HCT116 (cell line): Measurements from ENCODE around the gene TMEM182. TPM values are rescaled to one million over a fixed set of nuclear protein-coding genes. Genes with fewer than 3 reads are reported as not detected.

Source experiments
- ATAC-seq: fragments of 200-7000 bp; cut with Tn5 transposase; 2 replicates; pipeline ENCODE4 v1.9.1; 2020; ENCODE audit warnings: mild to moderate bottlenecking, moderate library complexity
- BruUV-seq: library from RNA; stranded (reverse); fragments of 400-500 nt; replicated peaks from 2 replicates; lab custom pipeline; 2021; lab: Mats Ljungman, UMichigan
- CTCF ChIA-PET: fragments of 300-600 bp; sonication (Branson Sonifier 250); formaldehyde crosslinking; loops from one replicate; lab custom pipeline; 2021; ENCODE audit warnings: antibody characterized with exemption; lab: Charles Lee
- POLR2A ChIA-PET: fragments of 300-600, 350-600 bp; sonication (Branson Sonifier 250); formaldehyde crosslinking; loops from one replicate; lab custom pipeline; 2021; ENCODE audit warnings: antibody characterized with exemption; lab: Charles Lee
- RAD21 ChIA-PET, 2 experiments: fragments of 300-600 bp; sonication (Branson Sonifier 250); formaldehyde crosslinking; loops; one replicate each; lab custom pipeline; 2023; ENCODE audit warnings: low total read pairs in 2 of 2; ENCODE audit not compliant: uncharacterized antibody in 2 of 2, unreplicated experiment in 2 of 2, low non-redundant PET in 1 of 2; lab: Charles Lee
- DNase-seq: peaks from one replicate; pipeline ENCODE4 v3.0.0-alpha.2; 2010; ENCODE audit warnings: low read depth, low spot score
- H2AFZ ChIP-seq: fragments of 200-600 bp; shearing (Covaris generic), sonication (generic); 2 replicates; pipeline ENCODE4 v1.6.1; 2017; ENCODE audit warnings: low read depth, mixed run types, mixed read lengths, antibody characterized with exemption, low read length; ENCODE audit not compliant: poor library complexity, severe bottlenecking
- H3K27ac ChIP-seq: 2 replicates; pipeline ENCODE4 v1.5.1; 2012; ENCODE audit warnings: low read depth, low read length
- H3K27me3 ChIP-seq: fragments of 200-600 bp; sonication (generic); 2 replicates; pipeline ENCODE4 v1.6.1; 2016; ENCODE audit warnings: mixed run types, low read length, mixed read lengths; ENCODE audit not compliant: insufficient read depth
- H3K36me3 ChIP-seq, 2 experiments: fragments of 200-500 bp in 1 of 2; fragments of 200-600 bp in 1 of 2; sonication (Bioruptor generic) in 1 of 2; sonication (generic) in 1 of 2; 2 replicates each; pipeline versions ENCODE4 v1.5.1 to v1.6.1; 2014 to 2016; ENCODE audit warnings: low read length in 2 of 2, inconsistent platforms in 1 of 2, mixed read lengths in 1 of 2, mixed run types in 1 of 2; ENCODE audit not compliant: insufficient read depth in 2 of 2, control insufficient read depth in 1 of 2
- H3K4me1 ChIP-seq, 2 experiments: fragments of 200-600 bp in 1 of 2; sonication (generic) in 1 of 2; 2 replicates each; pipeline versions ENCODE4 v1.5.1 to v1.6.1; 2012 to 2017; ENCODE audit warnings: low read length in 2 of 2, inconsistent platforms in 1 of 2, mild to moderate bottlenecking in 1 of 2, mixed read lengths in 1 of 2, mixed run types in 1 of 2, moderate library complexity in 1 of 2; ENCODE audit not compliant: insufficient read depth in 2 of 2, control insufficient read depth in 1 of 2
- H3K4me2 ChIP-seq: fragments of 200-600 bp; sonication (generic); 2 replicates; pipeline ENCODE4 v1.6.1; 2017; ENCODE audit warnings: mixed run types, low read length, mixed read lengths
- H3K4me3 ChIP-seq, 2 experiments: fragments of 200-600 bp in 1 of 2; sonication (generic) in 1 of 2; replicated peaks in 1 of 2; 2 replicates each; pipeline ENCODE4 v1.5.1; 2011 to 2016; ENCODE audit warnings: low read length in 2 of 2, control low read depth in 1 of 2, low read depth in 1 of 2, mild to moderate bottlenecking in 1 of 2, mixed read lengths in 1 of 2, mixed run types in 1 of 2
- H3K79me2 ChIP-seq: fragments of 200-600 bp; sonication (generic); 2 replicates; pipeline ENCODE4 v1.6.1; 2017; ENCODE audit warnings: mild to moderate bottlenecking, mixed run types, low read length, moderate library complexity, mixed read lengths; ENCODE audit not compliant: insufficient read depth
- H3K9ac ChIP-seq: fragments of 200-600 bp; sonication (generic); 2 replicates; pipeline ENCODE4 v1.6.1; 2016; ENCODE audit warnings: low read length, mixed read lengths
- H3K9me2 ChIP-seq: fragments of 200-600 bp; sonication (generic), shearing (Covaris generic); 2 replicates; pipeline ENCODE4 v1.6.1; 2017; ENCODE audit warnings: mixed run types, mild to moderate bottlenecking, moderate library complexity; ENCODE audit not compliant: insufficient read depth
- H3K9me3 ChIP-seq, 2 experiments: fragments of 200-500 bp in 1 of 2; fragments of 200-600 bp in 1 of 2; sonication (Bioruptor generic) in 1 of 2; sonication (generic) in 1 of 2; 2 replicates each; pipeline ENCODE4 v1.6.1; 2014 to 2017; ENCODE audit warnings: low read length in 2 of 2, mixed read lengths in 2 of 2, inconsistent platforms in 1 of 2, low read depth in 1 of 2, mild to moderate bottlenecking in 1 of 2, mixed run types in 1 of 2, moderate library complexity in 1 of 2; ENCODE audit not compliant: control insufficient read depth in 1 of 2, insufficient read depth in 1 of 2
- H4K20me1 ChIP-seq: fragments of 200-600 bp; sonication (generic), shearing (Covaris generic); 2 replicates; pipeline ENCODE4 v1.6.1; 2017; ENCODE audit warnings: mixed run types, mild to moderate bottlenecking, moderate library complexity; ENCODE audit not compliant: insufficient read depth
- POLR2A ChIP-seq: IDR thresholded peaks from 2 replicates; pipeline ENCODE4 v1.7.0; 2011; ENCODE audit warnings: borderline replicate concordance; ENCODE audit not compliant: insufficient read depth, insufficient read length; ENCODE audit errors: extremely low read depth
- RAD21 ChIP-seq: IDR thresholded peaks from 2 replicates; pipeline ENCODE4 v1.6.1; 2012; ENCODE audit warnings: low read depth, mild to moderate bottlenecking
- REST ChIP-seq: IDR thresholded peaks from 2 replicates; pipeline ENCODE4 v1.6.1; 2012; ENCODE audit warnings: low read depth
- SIN3A ChIP-seq: IDR thresholded peaks from 2 replicates; pipeline ENCODE4 v1.6.1; 2012; ENCODE audit warnings: low read depth
- YY1 ChIP-seq: IDR thresholded peaks from 2 replicates; pipeline ENCODE4 v1.6.1; 2011; ENCODE audit warnings: low read length, low read depth, moderate library complexity, mild to moderate bottlenecking; ENCODE audit not compliant: insufficient replicate concordance; ENCODE audit errors: extremely low read depth
- ZFX ChIP-seq: fragments of 450-650 bp; IDR thresholded peaks from 2 replicates; pipeline ENCODE4 v1.6.1; 2017
- ZNF274 ChIP-seq: fragments of 200-500 bp; sonication (Bioruptor generic); IDR thresholded peaks from 2 replicates; pipeline ENCODE4 v1.6.1; 2014; ENCODE audit warnings: mild to moderate bottlenecking, low read depth, low read length, inconsistent platforms
- intact Hi-C: fragments of 100-400 bp; cut with micrococcal nuclease; formaldehyde crosslinking; loops from 2 replicates; pipeline ENCODE4 v1.10.0; 2022
- total RNA-seq: library from RNA; stranded (reverse); gene quantifications from one replicate; pipeline ENCODE4 v1.2.1, GENCODE V29; 2021; ENCODE audit not compliant: unreplicated experiment

Gene TMEM182
- total RNA-seq, 1 experiment from 2014 or later: 8.4 TPM

GRCh38 chr2:102765061-102765460 is 3.2 kb downstream of the TMEM182 start:
- Histone ChIP-seq H3K9me3 (no peaks in the 10 kb centered on the region), H3K27ac (no peak overlapping the region), H3K79me2 (no peaks in the 10 kb centered on the region), H3K4me2 (no peak overlapping the region), H2AFZ (no peak overlapping the region), H3K27me3 (no peaks in the 10 kb centered on the region), H3K9ac (no peak overlapping the region), H3K9me2 (no peaks in the 10 kb centered on the region), H3K36me3 (no peaks in the 10 kb centered on the region; a peak in 1 of 4 replicates), H3K4me1 (no peaks in the 10 kb centered on the region), H4K20me1 (no peaks in the 10 kb centered on the region; the same call in 1 of the 2 replicates), H3K4me3 (no peak overlapping the region)
- ChIA-PET POLR2A (no interaction called here), RAD21 (no interaction called here), CTCF (interaction anchor here (6.4 kb wide), 1 partner anchor 11 kb away, joined by 51 read pairs; no protein-coding TSS in a partner anchor)
- no peak for TF ChIP-seq YY1
- TF ChIP-seq POLR2A: no peak
- DNase-seq (no peak), ATAC-seq (no peak)
- no TSS peak for BruUV-seq
- intact Hi-C loops: no loop called here

- no peak overlapping the region for H3K9ac ChIP-seq
- H3K27ac ChIP-seq: no peak overlapping the region
- no peaks in the 10 kb centered on the region for H3K27me3 ChIP-seq
- H2AFZ ChIP-seq: no peak overlapping the region
- H3K36me3 ChIP-seq: no peaks in the 10 kb centered on the region; a peak in 1 of 4 replicates
- TF ChIP-seq YY1: no peak
- TF ChIP-seq ZNF274: no peak
- TF ChIP-seq SIN3A: no peak
- no peak for TF ChIP-seq ZFX
- TF ChIP-seq REST: no peak
- TF ChIP-seq RAD21: no peak
- TF ChIP-seq, all 23 proteins: peak for 0
- Histone ChIP-seq H3K4me2 (no peak overlapping the region), H4K20me1 (no peaks in the 10 kb centered on the region; the same call in 1 of the 2 replicates), H3K79me2 (no peaks in the 10 kb centered on the region), H3K4me1 (no peaks in the 10 kb centered on the region), H3K9me2 (no peaks in the 10 kb centered on the region), H3K9me3 (no peaks in the 10 kb centered on the region), H3K4me3 (no peak overlapping the region)
- ChIA-PET POLR2A (no interaction called here), CTCF (no interaction called here), RAD21 (no interaction called here)
- DNase-seq (no peak), ATAC-seq (no peak)
- BruUV-seq: no TSS peak
- intact Hi-C loops: no loop called here
Measured at GRCh38 chr2:102768253-102768652, 6.4 kb downstream of the TMEM182 start.
